Measurements from ENCODE around the gene TRIO. TPM values are rescaled to one million over a fixed set of nuclear protein-coding genes. Genes with fewer than 3 reads are reported as not detected.
A peak's percentile ranks its signal among the peaks of the same experiment; 100 is the strongest.

TRIO gene
- total RNA-seq, 4 donors from 2014 or later: 186 to 388 (median 285) TPM

DNA sequence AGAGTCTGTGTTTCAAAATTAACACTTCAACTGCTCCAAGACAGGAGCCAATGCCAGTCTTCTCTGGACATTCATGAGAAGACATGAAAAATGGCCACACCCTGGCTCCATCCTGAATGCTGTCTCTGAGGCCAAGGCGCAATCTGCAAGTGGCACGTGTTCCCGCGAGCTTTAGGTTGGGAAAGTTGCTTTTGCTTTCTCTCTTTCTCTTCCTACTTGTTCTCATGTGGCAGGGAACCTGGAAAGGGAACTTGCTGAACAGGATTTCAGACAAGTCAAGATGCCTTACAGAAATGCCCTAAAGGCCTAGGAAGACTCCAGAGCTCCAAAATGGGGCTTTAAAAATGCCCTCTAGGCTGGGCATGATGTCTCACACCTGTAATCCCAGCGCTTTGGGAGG is 346.5 kb downstream of the TRIO start:
- TF ChIP-seq POLR2AphosphoS5 (IDR thresholded peaks at IDR 0.05): no peak
- TF ChIP-seq EP300 (IDR thresholded peaks at IDR 0.05; ENCODE audit: low read depth): no peak
- no peak for TF ChIP-seq POLR2A (IDR thresholded peaks at IDR 0.05)
- TF ChIP-seq, protein P1, sequence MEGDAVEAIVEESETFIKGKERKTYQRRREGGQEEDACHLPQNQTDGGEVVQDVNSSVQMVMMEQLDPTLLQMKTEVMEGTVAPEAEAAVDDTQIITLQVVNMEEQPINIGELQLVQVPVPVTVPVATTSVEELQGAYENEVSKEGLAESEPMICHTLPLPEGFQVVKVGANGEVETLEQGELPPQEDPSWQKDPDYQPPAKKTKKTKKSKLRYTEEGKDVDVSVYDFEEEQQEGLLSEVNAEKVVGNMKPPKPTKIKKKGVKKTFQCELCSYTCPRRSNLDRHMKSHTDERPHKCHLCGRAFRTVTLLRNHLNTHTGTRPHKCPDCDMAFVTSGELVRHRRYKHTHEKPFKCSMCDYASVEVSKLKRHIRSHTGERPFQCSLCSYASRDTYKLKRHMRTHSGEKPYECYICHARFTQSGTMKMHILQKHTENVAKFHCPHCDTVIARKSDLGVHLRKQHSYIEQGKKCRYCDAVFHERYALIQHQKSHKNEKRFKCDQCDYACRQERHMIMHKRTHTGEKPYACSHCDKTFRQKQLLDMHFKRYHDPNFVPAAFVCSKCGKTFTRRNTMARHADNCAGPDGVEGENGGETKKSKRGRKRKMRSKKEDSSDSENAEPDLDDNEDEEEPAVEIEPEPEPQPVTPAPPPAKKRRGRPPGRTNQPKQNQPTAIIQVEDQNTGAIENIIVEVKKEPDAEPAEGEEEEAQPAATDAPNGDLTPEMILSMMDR (IDR thresholded peaks at IDR 0.05): no peak
- Histone ChIP-seq H3K9me3 (no peaks in the 10 kb centered on the region), H3K4me3 (no peak overlapping the region), H3K36me3 (peaks cover 0 to 38% (median 19%) of the 10 kb centered on the region in 4 donors), H3K27me3 (no peaks in the 10 kb centered on the region), H3K27ac (peak overlapping the region in 2 of 4 donors; percentile 17 to 23), H3K4me1 (peaks cover 0 to 19% (median 5%) of the 10 kb centered on the region in 4 donors)
- 80% methylated on average over 5 of the region's 5 CpGs for WGBS, 2 donors (ENCODE audit: low coverage in 1 of 2)
- intact Hi-C loops (cut with DNase I; ENCODE audit: low total_unique reads) (no loop called here), in situ Hi-C loops (cut with MboI; ENCODE audit: low pct_ligation_motif_present in 1 of 4, low pct_unique_long_range_greater_than_20kb in 1 of 4, low sequenced_read_pairs in 3 of 4) (no loop called here)
- no peak for DNase-seq

DNA sequence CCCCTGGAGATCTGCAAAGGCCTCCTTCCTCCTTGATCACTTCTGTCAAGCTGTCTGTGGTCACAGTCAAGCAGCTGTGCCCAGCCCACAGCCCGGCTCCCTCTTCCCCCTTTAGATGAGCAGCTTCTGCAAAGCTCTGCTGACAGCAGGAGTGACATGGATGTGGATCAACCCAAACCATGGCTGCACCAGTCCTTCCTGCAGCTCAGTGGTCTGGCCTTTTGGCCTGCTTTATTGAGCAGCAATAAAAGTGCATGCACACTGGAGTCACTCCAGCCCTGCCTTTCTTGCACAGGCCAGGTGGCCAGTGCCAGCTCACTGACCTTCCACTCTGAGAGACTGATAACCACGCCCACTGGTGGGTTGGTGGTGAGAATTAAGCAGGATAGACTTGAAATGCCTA is 347.2 kb downstream of the TRIO start:
- Histone ChIP-seq H3K27me3 (no peaks in the 10 kb centered on the region), H3K27ac (peak overlapping the region in 1 of 4 donors; percentile 23), H3K4me1 (peaks cover 0 to 19% (median 5%) of the 10 kb centered on the region in 4 donors), H3K36me3 (peaks cover 0 to 34% (median 15%) of the 10 kb centered on the region in 4 donors), H3K4me3 (no peak overlapping the region), H3K9me3 (no peaks in the 10 kb centered on the region)
- no peak for DNase-seq
- in situ Hi-C loops (cut with MboI; ENCODE audit: low pct_ligation_motif_present in 1 of 4, low pct_unique_long_range_greater_than_20kb in 1 of 4, low sequenced_read_pairs in 3 of 4) (no loop called here), intact Hi-C loops (cut with DNase I; ENCODE audit: low total_unique reads) (no loop called here)
- 67 to 100% methylated on average over 1 to 2 of the region's 2 CpGs for WGBS, 2 donors (ENCODE audit: low coverage in 1 of 2)
- no peak for TF ChIP-seq POLR2AphosphoS5 (IDR thresholded peaks at IDR 0.05)
- no peak for TF ChIP-seq EP300 (IDR thresholded peaks at IDR 0.05; ENCODE audit: low read depth)
- TF ChIP-seq, protein P1 (IDR thresholded peaks at IDR 0.05): no peak
- TF ChIP-seq POLR2A (IDR thresholded peaks at IDR 0.05): no peak

DNA sequence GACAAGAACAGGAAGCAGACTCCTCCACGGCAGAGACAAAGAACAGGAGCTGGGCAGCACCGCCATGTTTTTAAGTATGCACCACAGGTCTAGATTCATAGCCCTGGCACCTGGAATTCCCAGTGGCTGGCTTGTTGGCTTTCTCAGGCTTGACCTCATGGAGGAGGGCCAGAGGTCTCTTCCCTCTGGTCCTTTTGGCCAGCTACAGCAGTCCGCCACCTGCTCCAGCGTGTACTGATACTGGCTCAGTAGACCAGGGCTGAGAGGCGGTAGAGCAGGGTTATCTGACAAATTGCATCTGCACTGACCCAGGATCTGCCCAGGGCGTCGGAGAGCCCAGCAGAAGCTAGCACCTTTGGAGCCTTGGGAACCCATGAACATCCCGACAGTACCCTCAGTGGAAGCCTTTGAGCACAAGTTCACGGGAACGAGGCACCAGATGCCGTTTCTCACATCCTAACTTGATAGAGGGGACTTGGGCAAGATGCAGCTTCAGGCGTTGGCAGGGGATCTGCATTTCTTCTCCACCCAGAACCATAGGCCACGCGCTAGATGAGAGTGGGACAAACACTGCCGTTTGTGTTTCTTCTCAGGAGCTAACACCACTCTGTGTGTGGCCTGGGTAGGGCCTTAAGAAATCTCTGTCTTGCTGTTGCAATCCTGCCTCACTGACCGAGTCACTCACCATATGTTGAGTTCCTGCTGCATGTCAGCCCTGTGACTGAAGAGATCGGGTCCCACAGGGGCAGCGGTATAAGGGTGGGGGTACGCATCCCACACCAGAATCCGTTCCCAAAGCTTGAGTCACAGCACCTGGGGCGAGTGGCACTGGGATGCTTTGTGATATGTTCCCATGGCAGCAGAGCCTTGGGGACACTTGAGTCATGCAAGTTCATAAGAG is 348.1 kb downstream of the TRIO start:
- WGBS, 2 donors (ENCODE audit: low coverage in 1 of 2): 85% methylated on average over 21 of the region's 21 CpGs; no CpG with 5 or more reads in 1 of the 2 donors
- Histone ChIP-seq H3K4me1 (peaks cover 0 to 19% (median 5%) of the 10 kb centered on the region in 4 donors), H3K27ac (no peak overlapping the region), H3K36me3 (peaks cover 0 to 31% (median 16%) of the 10 kb centered on the region in 4 donors), H3K4me3 (no peak overlapping the region), H3K27me3 (no peaks in the 10 kb centered on the region), H3K9me3 (no peaks in the 10 kb centered on the region)
- intact Hi-C loops (cut with DNase I; ENCODE audit: low total_unique reads): no loop called here
- no peak for TF ChIP-seq EP300 (IDR thresholded peaks at IDR 0.05; ENCODE audit: low read depth)
- TF ChIP-seq POLR2A (IDR thresholded peaks at IDR 0.05): no peak
- TF ChIP-seq, protein P1 (IDR thresholded peaks at IDR 0.05): no peak
- in situ Hi-C loops (cut with MboI; ENCODE audit: low pct_ligation_motif_present in 1 of 4, low pct_unique_long_range_greater_than_20kb in 1 of 4, low sequenced_read_pairs in 3 of 4): no loop called here
- no peak for DNase-seq

DNA sequence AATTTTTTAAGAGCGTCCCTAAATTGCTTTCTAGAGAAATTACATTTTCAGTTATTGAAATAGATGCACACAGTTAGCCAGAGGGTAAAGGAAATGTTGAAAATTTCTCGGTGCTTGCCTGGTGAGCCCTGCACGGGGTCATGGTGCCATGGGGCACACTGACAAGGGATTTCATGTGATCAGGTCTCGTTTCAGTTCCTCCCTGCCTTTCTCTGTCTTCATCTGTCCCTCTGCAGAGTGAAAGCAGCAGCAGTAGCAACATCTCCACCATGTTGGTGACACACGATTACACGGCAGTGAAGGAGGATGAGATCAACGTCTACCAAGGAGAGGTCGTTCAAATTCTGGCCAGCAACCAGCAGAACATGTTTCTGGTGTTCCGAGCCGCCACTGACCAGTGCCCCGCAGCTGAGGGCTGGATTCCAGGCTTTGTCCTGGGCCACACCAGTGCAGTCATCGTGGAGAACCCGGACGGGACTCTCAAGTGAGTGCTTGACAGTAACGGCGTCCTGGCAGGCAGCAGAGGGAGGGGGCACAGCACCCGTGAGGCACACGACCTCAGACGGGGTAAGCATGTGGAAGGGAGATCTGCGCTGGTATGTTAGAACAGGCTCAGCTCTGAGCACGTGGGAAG is 349.3 kb downstream of the TRIO start:
- peaks cover 0 to 38% (median 19%) of the 10 kb centered on the region in 4 donors for H3K36me3 ChIP-seq

More for the DNA sequence above, 349.3 kb downstream of the TRIO start:
- H3K4me3 ChIP-seq: no peak overlapping the region
- WGBS, 2 donors (ENCODE audit: low coverage in 1 of 2): 85 to 86% methylated on average over 6 to 21 of the region's 21 CpGs
- H3K4me1 ChIP-seq: peaks cover 0 to 19% (median 5%) of the 10 kb centered on the region in 4 donors
- intact Hi-C loops (cut with DNase I; ENCODE audit: low total_unique reads): no loop called here
- H3K9me3 ChIP-seq: no peaks in the 10 kb centered on the region
- TF ChIP-seq, protein P1 (IDR thresholded peaks at IDR 0.05): no peak
- no peak for TF ChIP-seq POLR2A (IDR thresholded peaks at IDR 0.05)
- TF ChIP-seq POLR2AphosphoS5 (IDR thresholded peaks at IDR 0.05): no peak
- TF ChIP-seq EP300 (IDR thresholded peaks at IDR 0.05; ENCODE audit: low read depth): no peak
- no peak for DNase-seq
- in situ Hi-C loops (cut with MboI; ENCODE audit: low pct_ligation_motif_present in 1 of 4, low pct_unique_long_range_greater_than_20kb in 1 of 4, low sequenced_read_pairs in 3 of 4): no loop called here
- H3K27me3 ChIP-seq: no peaks in the 10 kb centered on the region
- no peak overlapping the region for H3K27ac ChIP-seq

Measured in transverse colon (tissue), 4 donors.